GM21390 (cell line): ENCODE data around the gene MND1.
A peak's percentile ranks its signal among the peaks of the same experiment; 100 is the strongest.
"Not testable (repeated sequence)": the region's sequence is repeated elsewhere in the genome, so short reads cannot be mapped to it uniquely, and the experiment has no call there.

Source experiments
- ATAC-seq: cut with Tn5 transposase; IDR thresholded peaks from one replicate; pipeline ENCODE4 v1.9.1; 2021; ENCODE audit not compliant: unreplicated experiment

The MND1 gene

DNA sequence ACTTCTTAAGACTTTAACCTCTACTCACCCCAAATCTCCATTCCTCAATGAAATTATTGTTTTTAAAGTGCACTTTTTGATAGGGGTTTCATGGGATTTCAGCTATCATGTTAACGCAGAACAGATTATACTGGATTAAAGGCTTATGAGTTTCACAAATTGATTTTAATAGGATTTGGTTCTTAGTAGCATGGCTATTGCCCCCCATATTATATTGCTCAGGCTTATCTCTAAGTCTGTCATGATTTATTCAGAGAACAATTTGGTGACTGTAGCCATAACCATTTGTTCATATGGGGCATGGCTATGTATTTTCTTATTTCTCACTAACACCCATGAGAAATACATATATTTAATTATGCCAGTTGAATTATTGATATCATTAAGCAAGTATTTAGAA lies 57.0 kb downstream of the MND1 start:
- ATAC-seq = no peak

DNA sequence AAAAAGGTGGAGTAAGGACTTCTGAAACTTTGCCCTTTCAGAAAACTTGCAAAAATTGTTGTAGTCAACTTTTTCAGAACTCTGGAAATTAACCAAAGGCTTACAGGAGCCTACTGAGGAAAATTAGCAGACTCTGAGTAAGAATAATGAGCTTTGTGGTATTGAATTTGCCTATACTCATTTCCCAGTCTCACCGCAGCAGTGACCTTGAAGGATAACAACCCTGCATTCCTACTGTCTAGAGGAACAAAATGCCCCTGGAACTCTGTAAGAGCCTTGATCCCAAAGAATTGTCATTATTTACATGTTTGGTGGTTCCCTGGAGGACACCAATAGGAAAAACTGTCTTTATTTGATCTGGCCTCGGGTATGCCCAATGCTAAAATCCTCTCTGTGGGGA lies 57.9 kb downstream of the MND1 start:
- ATAC-seq = no peak

DNA sequence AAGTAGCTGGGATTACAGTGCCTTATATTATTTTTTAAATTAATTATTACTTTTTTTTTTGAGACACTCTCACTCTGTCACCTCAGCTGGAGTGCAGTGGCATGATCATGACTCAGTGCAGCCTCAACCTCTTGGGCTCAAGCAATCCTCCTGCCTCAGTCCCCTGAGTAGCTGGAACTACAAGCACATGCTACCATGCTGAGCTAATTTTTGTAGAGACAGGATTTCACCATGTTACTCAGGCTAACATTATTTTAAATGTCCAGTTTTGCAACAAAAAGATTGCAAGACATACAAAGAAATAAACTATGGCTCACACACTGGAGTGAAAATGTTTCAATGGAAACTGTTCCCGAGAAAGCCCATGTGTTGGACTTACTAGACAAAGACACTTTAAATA lies 59.2 kb downstream of the MND1 start:
- no peak for ATAC-seq

DNA sequence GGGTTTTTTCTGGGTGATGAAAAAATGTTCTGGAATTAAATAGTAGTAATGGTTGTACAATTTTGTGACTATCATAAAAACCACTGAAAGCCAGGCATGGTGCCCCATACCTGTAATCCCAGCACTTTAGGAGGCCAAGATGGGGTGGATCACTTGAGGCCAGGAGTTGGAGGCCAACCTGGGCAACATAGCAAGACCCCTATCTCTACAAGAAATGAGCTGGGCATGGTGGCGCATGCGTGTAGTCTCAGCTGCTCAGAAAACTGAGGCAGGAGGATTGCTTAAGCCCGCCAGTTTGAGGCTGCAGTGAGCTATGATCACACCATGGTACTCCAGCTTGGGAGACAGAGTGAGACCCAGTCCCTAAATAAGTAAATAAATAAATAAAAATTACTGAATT lies 63.4 kb downstream of the MND1 start:
- ATAC-seq = no peak

DNA sequence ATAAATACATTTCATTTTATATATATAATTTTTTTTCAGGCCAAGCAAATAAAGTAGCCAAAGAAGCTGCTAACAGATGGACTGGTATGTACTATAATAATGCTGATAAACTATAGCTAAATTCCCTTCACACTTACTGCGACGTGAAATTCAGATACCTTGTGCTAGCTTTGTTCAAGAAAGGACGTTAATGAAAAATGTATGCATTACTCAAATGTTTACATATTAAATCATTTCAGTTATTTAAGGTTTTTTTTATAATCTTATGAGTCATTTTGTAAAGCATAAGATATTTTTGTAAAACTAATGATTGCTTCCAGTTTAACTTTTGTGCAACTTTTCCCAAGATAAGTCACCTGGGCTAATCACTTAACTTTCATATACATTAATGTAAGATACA lies 64.4 kb downstream of the MND1 start:
- ATAC-seq = no peak

DNA sequence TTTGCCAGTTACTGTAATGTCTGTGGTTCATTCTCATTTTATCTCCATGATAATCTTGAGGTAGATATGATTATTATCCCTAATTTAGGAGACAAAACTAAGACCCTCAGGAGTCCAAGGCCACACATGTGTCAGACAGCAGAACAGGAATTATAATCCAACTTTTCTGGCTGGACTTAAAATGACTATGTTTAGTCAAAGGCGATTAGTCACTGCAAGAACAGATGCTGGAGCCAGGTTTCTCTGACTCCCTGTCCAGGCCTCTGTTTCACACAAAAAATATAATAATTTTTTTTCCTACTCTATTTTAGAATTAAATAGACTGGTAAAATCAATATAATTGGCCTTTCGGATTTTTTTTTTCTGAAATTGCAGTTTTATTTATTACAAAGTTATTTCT lies 64.9 kb downstream of the MND1 start:
- no peak for ATAC-seq

DNA sequence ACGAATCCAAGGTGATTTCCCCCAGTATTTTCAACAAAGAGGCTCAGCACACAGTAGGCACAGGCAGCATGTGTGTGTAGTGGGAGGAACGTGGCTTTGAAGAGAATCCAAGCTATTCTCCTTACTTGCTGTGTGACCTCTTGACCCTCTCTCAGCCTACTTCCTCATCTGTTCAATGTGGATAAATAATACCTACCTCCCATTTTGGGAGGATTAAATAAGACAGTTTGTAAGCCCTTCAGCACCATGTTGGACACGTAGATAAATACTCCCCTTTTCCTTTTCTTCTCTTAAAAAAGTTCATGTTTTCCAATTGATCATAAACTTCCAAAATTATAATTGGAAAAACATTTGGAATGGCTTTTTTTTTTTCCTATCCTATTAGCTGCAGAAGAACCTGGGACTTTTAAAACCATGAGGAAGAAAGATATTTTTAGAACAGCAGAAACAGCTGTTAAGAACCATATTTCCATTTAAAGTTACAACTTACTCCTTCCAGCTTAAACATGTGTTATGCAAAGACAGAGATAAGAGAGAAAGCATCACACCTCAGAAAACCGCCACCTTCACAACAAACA lies 65.5 kb downstream of the MND1 start:
- no peak for ATAC-seq

DNA sequence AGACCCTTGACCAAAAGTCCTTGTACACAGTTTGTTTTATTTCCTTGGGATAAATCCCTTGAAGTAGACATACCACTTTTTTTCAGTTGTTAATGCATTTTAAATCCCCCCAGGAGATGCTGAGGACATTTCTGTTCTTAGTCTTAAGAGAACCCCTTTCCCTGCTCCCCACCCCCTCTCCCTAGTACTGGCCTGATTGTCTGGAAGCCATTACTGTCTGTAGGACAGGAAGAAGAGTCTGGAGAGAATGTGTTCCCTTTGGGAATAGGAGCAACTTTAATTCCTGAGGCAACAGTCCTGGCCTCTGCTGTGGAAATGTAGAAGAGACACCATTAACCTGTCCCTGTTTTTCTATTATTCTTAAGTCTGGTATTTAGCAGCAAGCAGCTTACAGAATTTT lies 69.4 kb downstream of the MND1 start:
- ATAC-seq = no peak

DNA sequence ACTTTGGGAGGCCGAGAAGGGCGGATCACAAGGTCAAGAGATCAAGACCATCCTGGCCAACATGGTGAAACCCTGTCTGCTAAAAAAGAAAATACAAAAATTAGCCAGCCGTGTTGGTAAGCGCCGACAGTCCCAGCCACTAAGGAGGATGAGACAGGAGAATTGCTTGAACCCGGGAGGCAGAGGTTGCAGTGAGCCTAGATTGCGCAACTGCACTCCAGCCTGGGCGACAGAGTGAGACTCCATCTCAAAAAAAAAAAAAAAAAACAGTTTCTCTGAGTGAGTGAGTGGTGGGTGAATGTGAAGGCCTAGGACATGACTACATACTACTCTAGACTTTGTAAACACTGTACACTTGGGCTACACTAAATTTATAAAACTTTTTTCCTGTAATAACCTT lies 72.0 kb downstream of the MND1 start:
- ATAC-seq = not testable (repeated sequence)

DNA sequence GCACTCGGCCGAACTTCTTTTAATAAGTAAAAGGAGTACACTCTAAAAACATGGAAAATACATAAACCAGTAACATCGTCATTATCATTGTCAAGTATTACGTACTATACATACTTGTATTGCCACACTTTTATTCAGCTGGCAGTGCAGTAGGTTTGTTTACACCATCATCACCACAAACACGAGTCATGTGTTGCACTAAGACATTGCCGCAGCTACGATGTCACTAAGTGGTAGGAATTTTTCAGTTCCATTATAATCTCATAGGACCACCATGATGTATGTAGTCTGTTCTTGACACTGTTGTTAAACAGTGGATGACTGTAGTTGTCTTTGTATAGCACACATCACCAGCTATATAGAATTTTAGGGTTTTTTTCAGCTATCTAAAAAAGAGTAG lies 73.6 kb downstream of the MND1 start:
- no peak for ATAC-seq

DNA sequence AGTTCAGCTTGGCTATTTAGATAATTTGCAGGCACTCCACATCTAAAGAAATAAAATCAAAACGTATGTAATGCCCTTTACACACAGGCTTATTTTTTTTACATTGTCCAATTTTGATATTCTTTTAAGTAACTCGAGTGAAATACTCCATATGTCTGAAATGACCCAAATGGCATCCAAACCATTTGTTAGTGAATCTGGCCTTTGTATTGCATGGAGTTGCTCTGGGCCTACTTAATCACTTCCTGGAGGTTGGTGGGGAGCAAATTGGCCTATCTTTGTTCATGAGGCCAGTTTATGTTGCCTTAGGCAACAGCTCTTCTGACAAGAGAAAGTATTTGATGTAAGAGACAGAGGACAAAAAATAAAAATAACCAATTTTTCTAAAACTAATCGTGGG lies 74.1 kb downstream of the MND1 start:
- no peak for ATAC-seq

DNA sequence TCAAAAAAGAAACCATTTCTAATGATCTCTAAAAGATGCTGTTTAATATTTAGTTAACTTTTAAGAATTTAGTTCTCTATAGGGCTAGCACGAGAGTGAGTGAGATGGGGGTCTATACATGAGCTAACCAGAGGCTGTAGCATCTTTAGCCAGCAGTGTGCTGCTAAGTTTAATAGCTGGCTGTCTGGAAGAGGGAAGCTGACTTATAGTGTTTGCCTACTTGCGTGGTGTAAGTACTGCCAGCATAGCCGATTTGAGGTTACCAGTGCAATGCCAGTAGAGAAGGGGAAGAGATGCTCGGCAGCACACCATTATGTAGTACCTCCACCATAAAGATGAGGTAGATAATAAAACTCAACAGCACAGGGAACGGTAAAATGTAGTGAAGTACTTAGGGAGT lies 74.5 kb downstream of the MND1 start:
- no peak for ATAC-seq

DNA sequence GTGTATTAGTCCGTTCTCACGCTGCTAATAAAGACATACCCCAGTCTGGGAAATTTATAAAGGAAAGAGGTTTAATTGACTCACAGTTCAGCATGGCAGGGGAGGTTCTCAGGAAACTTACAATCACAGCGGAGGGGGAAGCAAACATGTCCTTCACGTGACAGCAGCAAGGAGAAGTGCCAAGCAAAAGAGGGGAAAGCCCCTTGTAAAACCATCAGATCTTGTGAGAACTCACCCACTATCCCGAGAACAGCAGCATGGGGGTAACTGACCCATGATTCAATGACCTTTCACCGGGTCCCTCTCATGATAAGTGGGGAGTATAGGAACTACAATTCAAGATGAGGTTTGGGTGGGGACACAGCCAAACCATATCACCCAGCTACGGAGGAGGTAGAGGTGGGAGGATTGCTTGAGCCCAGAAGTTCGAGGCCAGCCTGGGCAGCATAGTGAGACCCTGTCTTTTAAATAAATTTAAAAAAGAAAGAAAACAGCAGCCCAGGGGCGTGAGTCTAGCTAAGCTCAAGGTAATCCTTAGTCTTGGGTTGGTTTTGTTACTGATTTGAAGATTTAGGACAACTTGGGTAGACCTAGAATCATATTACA lies 75.3 kb downstream of the MND1 start:
- ATAC-seq = no peak

DNA sequence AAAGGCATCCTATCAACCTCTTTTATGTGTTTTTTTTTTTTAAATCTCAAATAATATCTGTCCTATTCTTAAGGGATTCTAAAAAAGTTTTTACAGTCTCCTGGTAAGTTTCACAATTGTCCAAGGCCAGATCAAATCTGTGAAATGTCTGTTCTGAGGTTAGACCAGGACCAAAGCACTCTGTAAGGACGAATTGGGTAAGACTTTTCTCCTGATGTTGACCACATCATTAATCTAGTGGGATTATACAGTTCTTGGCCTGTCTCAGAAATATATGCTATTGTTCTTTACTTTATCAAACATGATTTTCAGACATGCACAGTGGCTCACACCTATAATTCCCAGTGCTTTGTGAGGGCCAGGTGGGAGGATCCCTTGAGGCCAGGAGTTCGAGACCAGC lies 75.9 kb downstream of the MND1 start:
- no peak for ATAC-seq

DNA sequence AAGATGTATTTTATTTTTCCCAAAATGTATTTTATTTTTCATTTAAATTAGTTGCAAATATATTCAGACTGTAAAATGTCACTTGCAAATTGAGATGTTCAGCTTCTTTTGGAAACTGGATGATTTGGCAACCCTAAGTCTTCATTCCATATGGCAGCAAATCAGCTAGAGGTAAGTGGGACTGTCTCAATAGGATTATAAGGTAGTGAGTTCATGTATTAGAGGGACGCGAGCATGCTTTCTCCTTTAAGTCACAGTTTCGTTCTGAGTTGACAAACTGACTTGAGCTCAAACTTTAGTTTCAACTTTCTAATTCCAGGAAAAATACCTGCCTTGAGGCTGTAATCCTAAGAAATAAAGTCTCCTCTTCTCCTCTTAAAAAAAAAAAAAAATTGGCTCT lies 77.5 kb downstream of the MND1 start:
- peak; percentile 66 for ATAC-seq

DNA sequence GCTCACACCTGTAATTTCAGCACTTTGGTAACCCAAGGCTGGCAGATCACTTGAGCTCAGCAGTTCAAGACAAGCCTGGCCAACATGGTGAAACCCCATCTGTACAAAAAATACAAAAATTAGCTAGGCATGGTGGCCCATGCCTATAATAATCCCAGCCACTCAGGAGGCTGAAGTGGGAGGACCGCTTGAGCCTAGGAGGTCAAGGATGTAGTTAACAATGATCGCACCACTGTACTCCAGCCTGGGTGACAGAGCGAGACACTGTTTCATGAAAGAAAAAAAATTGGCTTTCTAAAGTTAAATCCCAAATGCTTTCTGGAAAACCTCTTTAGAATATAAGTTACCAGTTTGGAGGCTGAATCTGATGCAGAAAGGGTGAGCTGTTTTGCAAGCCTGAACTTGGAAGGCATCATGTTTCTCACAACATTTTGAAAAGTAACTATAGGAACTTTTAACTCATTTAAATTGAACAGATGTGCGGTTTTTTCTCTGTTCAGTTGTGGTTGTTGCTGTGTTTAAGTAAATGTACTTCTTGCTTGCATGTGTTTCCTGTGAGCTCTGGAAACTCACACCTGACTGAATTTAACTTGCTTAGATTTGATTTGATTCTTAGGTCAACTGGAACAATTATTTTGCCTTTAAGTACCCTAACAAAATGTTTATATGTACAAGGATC lies 81.9 kb downstream of the MND1 start:
- ATAC-seq = peak; percentile 68

DNA sequence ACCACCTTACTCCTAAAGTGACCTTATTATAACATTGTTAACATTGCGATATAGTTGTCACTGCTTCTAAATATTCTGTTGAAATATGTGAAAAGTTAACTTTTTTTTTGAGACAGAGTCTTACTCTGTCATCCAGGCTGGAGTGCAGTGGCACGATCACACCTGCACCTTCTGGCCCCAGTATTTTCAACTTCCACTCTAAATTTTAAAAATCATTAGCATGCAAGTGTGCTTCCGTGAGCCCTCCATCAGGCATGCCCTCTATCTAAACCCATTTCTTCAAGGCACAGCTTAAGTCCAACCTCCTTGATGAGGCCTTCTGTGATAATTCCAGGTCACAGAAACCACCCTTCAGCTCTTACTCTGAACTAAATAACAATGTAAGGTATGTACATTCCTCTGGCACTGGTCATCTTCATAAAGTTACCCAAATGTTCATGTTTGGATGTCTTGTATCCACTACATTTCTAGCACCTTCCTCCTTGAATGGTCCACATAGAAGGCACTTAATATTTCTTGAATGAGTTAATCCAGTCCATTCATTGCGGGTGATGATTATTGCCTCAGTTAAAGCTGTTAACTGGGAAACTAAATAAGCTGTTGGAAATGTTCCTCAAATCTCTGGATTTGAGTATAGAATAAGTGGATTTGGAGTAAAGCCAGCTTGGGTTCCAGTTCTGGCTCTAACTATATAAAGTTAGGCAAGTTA lies 83.0 kb downstream of the MND1 start:
- no peak for ATAC-seq

DNA sequence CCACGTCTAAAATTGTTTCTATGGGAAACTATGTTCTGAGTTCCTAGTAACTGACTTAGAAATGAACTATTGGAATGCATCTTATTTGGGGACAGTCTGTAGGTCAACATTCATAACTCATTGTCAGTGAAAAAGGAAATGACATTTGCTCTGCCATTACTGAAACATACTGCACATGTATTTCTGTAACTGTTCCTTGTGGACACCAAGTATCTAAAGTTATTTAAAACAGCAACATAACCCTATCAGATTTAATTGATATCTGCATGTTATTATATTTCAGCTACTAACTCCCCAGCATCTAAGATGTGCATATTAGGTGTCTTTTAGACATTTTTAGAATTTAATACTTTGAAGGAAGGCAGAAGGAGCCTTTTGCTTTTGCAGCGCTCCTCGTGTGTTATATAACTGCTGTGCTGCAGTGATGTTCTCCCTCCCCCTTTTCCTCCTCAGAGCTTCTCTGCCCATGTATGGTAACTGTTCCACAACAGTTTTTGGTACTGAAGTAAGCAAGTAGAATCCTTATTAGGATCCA lies 84.5 kb downstream of the MND1 start:
- no peak for ATAC-seq

DNA sequence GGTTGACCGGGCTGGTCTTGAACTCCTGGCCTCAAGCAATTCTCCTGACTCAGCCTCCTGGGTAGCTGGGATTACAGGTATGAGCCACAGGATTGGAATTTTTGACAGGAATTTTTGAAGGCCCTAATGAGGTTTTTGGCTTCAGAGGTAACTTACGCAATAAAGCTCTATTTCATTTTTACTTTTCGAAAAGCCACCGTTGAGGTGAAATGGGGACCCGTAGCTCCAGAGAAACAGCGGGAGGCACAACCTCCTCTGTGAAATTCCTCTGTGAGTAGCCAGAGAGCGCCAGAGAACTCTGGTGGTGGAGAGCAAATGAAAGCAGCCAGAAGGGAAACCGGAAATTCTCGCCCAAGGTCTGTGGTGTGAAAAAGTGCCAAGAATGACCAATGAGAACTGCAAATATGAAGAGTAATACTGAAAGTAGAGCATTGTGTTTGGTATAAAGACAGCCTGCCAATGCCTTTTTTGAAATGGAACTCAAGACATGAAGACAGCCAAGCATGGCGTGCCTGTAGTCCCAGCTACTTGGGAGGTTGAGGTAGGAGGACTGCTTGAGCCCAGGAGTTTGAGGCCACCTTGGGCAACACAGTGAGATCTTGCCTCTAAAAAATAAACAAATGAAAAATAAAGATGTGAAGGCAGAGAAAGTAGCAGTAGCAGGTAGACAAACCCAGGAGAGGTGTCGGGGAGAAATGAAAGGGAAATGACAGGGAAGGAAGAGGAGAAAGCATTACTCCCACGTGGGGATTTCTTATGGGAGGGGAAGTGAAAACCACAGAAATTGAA lies 88.7 kb downstream of the MND1 start:
- peak; percentile 89 for ATAC-seq

DNA sequence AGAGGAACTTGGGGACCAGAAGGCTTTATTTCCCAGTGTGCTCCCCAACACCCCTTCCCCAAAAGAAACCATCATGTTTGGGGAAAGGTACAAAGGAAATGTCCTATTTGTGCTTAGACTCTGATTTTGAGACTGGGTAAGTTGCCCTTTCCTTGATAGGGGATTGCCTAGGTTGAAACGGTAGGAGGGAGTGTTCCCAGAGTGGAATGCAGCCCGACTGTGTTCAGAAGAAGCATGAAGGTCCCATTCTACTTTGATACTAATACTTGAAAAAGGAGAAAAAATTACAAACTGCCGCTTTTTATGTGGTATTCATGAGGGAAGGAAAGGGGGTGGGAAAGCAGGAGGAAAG lies 89.2 kb downstream of the MND1 start:
- ATAC-seq = no peak

DNA sequence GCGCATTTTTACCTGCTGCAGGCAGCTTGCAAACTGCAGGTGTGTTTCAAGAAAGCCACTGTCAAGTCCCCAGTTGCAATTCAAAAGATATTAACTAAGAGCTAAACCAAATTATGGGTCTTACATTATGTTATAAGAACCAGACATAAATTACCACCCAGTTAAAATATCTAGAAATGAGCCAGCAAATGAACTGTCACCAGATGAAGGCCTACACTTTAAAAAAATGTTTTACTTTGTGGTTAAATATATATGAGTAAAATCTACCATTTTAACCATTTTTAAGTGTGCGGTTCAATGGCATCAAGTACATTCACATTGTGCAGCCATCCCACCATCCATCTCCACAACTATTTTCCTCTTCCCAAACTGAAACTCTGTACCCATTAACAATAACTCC lies 89.7 kb downstream of the MND1 start:
- ATAC-seq = no peak
